ENCODE data around the gene RASAL2.
"Not testable (repeated sequence)": the region's sequence is repeated elsewhere in the genome, so short reads cannot be mapped to it uniquely, and the experiment has no call there.

The RASAL2 gene

DNA sequence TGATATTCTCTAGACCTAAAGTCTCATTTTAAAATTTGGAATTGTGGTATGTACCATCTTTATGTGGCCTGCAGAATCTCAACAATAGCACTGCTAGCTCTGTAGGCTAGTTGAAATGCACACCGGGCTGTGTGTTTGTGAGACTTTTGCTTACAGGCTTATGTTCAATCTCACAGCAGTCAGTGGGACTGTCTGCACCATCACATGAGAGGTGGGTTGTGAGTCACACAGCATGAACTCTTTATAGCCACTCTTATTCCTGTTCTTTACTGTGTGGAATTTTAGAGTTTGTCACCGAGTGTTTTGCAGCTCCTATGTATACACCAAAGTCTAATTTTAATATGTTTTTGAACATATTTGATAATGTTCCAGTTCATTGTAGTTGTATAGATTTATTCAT, 74.6 kb downstream of the RASAL2 start:
- no peak for DNase-seq

DNA sequence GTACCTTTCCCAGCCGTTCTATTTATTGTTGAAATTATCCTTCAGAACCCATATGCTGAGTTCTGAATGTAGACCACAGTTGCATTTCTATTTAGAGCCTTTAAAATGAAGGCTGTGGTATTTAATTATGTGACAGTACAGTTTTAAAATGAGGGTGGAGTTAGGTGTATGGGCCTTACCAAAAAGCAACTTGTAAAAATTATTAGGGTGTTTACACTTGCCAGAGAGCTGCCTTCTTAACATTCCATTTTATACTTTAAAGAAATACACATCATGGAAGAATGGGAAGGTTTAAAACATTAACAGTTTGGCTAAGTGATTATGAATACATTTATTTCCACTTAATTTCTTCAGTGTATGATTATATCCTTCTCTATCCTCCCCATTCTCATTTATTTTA, 75.7 kb downstream of the RASAL2 start:
- DNase-seq: no peak

DNA sequence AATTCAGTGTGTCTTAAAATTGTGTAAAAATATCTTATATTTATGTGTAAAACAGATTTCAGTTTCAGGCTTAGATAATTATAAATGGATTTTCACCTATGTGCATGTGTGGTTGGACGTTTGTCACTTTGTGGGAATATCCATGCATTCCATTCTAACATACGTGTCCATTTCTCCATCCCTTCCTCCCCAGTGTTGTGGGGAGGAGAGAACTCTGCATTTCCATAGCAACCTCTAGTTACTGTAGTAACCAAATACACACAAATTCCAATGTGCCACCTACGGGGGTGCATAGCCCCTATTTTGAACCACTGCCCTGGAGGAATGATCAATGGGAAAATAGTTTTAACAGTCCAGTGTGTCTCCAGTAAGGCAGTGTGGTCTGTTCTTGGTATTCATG, 79.0 kb downstream of the RASAL2 start:
- DNase-seq: no peak

DNA sequence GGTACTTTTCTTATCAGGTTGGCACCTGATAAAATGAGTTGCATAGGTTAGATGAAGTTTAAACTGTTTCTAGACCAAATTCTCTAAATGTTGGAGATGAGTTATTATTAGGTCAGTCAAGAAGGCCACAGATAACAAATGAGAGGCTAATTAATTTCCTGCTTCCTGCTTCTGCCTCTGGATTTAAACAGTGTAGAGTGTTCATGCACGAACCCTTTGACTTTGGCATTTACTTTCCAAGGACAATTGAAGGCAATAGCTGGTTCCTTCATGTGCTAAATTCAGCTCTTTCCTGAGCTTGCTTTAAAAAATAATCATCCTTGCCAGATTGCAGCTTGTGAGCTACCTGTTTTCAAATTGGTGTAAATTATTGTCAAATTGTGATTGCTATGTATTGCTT, 80.6 kb downstream of the RASAL2 start:
- DNase-seq: no peak

DNA sequence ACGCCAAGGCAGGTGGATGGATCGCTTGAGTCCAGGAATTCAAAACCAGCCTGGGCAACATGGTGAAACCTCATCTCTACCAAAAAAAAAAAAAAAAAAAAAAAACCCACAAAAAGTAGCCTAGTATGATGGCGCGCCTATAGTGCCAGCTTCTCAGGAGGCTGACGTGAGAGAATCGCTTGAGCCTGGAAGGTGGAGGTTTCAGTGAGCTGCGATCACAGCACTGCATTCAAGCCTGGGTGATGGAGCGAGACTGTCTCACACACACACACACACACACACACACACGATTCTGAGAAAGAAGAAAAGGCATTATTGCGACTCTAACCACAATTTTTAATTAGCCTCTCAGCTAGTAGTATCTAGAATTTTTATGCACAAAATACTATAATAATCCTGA, 86.5 kb downstream of the RASAL2 start:
- DNase-seq: no peak

DNA sequence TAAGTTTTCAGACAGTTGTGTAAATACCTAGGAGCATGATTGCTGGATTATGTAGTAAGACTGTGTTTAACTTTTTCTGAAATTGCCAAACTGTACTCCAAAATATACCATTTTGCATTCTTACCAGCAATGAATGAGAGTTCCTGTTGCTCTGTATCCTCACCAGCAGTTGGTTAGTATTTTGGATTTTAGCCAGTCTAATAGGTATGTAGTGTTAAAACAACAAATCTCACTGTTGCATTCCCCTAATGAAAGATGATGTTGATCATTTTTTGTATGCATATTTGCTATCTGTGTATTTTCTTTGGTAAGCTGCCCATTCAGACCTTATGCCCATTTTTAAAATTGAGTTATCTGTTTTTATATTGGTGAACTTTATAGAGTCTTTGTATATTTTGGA, 89.9 kb downstream of the RASAL2 start:
- no peak for DNase-seq

DNA sequence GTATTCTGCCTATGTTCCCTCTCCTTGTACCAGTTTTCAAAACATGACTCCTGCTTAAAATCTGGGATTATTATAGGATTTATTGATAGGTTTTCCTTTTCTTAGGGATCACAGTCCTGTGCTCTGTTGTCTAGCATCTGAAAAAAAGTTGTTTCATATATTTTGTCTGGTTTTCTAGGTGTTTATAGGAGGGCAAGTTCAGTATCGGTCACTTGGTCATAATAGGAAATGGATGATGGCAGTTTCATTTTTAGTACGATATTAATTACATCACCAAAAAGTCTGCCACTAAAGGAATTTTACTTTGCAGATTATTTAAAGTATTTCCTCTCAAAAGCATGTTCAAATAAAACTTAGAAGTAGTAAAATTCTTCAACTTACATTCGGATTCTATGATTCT, 94.4 kb downstream of the RASAL2 start:
- no peak for DNase-seq

DNA sequence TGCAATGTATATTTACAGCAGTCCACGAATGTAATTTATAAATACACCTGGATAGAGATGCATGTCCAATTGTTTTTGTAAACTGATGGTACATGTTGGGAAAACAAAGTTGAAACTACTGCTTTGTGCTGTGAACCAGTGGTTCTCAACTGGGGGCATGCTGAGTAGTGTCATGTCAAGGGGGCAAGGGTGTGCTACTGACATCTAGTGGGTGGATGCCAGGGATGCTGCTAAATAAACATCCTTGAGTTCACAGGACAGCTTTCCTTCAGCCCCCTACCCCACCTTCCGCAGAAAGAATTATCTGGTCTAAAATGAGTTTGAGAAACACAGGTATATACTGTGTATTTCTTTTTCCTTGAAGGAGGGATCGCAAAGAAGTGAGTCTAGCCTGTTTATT, 95.9 kb downstream of the RASAL2 start:
- no peak for DNase-seq

DNA sequence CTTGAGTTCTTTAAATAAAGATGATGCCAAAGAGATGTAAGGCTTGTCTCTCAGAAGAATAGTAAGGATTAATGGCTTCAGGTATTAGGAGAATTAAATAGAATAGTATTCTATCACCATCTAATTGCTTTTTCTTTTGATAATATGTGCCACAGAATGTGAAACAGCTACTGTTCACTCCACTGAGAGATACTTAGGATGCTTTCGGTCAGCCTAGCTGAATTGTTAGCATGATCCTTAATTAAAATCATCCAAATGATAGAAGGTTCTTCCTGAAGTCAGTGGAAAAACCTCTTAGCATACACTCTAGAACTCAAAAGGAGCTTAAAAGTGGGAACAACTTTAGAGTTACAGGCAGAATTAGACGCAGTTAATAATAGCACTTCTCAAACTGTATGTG, 97.0 kb downstream of the RASAL2 start:
- no peak for DNase-seq

DNA sequence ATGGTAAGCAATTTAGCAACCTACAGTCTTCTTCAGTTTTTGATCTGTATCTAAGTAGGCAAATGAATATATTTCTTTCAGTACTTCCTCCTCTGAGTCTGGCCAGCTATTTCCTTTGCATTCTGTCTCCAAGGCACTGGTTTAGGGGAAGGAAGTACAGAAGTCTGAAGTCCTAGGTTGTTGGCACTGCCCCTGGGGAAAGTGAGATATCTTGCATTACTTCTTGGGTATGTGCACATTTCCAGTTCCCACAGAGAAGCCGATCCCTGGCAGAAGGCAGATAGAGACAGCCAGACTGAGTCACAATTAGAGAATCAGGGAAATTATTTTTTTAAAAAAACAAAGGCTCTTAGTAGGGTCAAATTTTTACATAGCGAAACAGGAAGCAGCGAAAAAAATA, 98.8 kb downstream of the RASAL2 start:
- no peak for DNase-seq

DNA sequence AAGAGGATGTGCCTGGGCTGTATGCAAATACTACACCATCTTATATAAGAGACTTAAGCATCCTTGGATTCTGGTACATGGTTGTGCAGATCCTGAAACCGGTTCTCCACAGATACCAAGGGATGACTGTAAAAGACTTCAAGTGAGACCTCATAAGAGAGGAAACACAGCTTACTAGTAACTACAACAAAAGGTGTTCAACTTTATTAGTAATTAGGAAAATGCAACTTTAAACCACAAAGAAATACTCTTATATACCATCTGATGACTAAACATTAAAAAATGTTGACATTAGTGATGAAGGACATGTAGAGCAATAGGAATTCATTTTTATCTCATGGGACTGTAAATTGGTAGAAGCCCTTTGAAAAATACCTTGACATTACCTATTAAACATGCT, 102.7 kb downstream of the RASAL2 start:
- no peak for DNase-seq

DNA sequence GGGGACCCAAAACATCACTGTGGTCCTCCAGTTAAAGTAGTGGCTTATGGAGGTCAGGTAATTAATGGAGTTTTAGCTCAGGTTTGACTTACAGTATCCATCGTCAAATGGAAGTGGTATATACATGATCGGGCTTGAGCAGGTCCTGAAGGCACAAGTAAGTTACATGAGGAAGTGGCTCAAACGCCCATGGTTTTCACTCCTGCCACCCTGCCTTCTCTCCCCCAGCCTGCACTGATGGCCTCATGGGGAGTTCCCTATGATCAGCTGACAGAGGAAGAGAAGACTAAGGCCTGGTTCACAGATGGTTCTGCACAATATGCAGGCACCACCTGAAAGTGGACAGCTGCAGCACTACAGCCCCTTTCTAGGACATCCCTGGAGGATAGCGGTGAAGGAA, 108.2 kb downstream of the RASAL2 start:
- not testable (repeated sequence) for DNase-seq

DNA sequence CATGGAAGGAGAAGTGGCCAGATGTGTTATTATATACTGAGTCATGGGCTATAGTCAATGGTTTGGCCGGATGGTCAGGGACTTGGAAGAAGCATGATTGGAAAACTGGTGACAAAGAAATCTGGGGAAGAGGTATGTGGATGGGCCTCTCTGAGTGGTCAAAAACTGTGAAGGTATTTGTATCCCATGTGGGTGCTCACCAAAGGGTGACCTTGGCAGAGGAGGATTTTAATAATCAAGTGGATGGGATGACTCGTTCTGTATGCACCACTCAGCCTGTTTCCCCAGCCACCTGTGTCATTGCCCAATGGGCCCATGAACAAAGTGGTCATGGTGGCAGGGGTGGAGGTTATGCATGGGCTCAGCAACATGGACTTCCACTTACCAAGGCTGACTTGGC, 108.6 kb downstream of the RASAL2 start:
- DNase-seq: not testable (repeated sequence)

DNA sequence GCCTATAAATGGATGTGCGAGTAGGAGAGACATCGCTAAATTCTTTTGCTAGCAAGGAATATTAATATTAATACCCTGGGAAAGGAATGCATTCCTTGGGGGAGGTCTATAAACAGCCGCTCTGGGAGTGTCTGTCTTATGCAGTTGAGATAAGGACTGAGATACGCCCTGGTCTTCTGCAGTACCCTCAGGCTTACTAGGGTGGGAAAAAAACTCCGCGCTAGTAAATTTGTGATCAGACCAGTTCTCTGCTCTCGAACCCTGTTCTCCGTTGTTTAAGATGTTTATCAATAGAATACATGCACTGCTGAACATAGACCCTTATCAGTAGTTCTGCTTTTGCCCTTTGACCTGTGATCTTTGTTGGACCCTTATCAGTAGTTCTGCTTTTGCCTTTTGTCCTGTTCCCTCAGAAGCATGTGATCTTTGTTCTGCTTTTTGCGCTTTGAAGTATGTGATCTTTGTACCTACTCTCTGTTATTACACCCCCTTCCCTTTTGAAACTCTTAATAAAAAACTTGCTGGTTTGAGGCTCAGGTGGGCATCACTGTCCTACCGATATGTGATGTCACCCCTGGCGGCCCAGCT, 114.5 kb downstream of the RASAL2 start:
- not testable (repeated sequence) for DNase-seq

DNA sequence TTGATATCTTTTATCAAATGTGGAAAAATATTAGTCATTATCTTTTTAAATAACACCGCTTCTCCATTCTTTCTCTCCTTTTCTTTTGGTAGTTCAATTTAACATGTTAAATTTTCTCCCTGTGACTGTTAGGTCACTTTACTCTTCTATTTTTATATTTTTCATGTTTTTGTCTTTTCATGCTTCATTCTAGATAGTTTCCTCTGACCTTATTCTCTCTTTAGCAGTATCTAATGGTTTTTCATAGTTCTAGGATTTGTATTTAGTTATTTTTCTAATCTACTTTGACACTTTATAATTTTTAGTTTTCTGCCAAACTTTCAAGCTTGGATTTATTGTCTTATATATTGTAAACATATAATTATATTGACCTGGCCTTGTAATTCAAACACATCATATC, 116.0 kb downstream of the RASAL2 start:
- DNase-seq: no peak

DNA sequence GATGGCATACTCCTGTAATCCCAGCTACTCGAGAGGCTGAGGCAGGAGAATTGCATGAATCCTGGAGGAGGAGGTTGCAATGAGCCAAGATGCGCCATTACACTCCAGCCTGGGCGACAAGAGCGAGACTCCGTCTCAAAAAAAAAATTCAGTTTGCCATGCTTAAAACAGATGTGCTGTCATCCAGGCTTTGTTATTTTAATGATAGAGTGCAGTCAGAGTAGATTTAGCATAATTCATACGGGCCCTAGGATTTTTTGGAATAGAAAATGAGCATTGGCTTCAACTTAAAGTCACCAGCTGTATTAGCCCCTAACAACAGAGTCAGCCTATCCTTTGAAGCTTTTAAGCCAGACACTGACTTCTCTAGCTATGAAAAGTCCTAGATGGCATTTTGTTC, 124.6 kb downstream of the RASAL2 start:
- no peak for DNase-seq

DNA sequence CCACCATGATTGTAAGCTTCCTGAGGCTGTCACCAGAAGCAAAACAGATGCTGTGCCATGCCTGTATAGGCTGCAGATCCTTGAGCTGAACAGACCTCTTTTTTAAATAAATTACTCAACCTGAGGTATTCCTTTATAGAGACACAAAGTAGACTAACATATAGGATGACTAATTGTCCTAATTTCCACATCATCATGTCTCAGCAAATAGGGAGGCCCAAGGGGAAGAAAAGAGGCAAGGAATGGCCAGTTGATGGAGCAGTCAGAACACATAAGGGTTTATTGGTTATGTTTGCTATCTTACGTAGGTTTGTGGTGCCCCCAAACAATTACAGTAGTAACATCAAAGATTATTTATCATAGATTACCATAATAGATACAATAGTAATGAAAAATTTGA, 126.2 kb downstream of the RASAL2 start:
- no peak for DNase-seq

DNA sequence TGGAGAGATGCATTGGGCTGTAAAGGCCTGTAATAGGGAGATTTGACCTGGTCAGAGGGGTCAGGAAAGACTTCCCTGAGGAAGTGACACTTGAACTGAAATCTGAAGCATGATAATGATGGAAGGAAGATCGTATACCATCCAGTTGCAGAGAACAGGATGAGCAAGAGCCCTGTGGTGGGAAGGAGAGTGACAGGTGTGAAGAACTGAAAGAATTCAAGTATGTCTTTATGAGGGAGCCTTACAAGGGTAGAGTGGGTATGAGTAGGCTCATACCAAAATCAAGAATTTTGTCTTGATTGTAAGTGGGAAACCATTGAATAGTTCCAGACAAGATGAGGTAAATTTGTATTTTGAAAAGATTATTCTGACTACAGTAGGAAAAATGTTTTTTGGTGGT, 129.4 kb downstream of the RASAL2 start:
- no peak for DNase-seq

DNA sequence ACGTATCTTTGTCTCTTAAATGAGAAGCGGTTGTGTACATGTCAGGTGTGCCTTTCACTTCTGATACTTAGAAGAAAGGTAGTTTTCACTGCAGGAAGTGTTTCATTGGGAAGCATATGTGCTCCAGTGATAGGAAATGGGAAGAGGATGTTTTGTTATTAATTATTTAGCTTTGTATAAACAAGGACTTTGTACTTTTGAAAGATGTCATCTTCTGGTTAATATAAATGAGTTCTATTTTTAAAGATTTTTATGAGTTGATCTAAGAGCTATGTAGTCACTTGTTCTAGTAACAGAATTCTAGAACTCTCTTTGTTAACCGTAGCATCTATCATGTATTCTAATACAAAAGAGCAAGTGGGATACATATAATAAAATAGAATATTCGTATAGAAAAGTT, 130.5 kb downstream of the RASAL2 start:
- no peak for DNase-seq

DNA sequence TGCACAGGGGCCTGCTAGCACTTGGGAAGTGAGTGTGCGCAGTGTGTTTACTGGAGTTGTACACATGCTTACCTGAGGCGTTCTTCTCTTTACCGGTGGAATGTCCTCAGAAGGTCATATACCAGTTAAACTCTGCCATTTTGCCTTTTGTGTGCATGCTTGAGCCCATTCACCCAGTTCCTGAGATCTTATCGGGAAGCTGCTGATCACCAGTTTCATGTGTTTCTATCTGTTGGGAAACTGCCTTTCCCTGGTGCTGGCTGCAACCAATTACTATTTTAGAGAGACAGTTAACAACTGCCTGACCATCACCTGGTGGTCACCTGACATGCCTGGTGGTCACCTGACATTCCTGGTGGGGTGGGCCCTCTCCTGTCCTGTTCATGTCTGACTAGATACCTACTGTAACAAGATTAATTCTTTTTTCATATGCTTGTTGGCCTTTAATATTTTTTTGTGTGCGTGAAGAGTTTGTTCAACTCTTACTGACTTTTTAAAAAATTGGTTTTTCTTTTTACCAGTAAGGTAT, 137.0 kb downstream of the RASAL2 start:
- no peak for DNase-seq

DNA sequence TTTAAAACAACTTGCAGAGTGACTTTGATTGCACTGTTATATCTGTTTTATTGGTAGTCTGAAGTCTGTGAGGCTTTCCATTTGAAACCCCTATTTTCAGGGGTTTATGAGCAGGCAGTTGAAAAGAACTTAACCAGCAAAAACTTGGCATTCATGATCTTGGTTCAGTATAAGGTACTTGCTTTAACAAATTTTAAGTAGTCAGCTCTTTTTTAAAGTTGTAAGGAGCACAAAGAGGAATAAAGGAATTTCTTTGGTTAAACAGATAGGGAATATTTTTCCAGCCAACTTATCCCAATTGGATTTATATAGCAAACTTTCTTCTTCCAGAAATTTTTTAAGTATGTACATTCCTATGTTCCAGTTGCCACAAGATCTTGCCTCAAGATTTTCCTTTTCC, 138.2 kb downstream of the RASAL2 start:
- DNase-seq: no peak

DNA sequence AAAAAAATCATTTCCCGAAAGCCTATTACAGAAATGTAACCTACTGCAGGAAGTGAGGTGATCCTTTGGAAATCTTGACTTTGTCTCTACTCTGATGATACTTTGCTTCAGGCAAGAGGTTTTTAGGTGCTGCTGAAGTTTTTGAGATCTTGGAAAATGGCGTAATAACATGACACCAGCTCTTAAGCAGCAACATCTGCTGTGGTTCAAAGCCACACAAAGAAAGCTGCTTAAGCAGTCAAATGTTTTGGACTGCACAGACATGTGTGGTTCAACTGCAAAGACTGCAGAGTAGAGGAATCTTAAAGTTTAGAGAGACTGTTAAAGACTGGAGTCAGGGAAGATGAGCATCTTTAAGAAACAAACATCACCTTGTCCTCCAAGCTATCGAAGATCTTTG, 139.0 kb downstream of the RASAL2 start:
- DNase-seq: no peak

DNA sequence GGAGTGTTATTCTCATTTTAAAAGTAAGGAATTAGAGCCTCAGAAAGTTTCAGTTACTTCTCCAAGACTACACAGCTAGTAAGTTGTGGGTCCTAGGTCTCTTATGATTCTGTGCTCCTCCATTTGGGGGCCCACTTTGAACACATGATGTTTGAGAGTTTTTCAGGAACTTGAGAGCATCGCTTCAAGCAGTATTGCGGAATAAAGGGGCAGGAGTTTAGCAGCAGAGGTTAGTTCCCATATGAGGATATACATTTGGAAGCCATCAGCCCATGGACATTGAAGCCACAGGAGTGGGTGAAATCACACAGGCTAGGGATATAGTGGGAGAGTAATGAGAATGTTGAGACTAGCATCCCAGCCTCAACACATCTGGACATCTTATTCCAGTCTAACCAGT, 143.2 kb downstream of the RASAL2 start:
- DNase-seq: no peak

DNA sequence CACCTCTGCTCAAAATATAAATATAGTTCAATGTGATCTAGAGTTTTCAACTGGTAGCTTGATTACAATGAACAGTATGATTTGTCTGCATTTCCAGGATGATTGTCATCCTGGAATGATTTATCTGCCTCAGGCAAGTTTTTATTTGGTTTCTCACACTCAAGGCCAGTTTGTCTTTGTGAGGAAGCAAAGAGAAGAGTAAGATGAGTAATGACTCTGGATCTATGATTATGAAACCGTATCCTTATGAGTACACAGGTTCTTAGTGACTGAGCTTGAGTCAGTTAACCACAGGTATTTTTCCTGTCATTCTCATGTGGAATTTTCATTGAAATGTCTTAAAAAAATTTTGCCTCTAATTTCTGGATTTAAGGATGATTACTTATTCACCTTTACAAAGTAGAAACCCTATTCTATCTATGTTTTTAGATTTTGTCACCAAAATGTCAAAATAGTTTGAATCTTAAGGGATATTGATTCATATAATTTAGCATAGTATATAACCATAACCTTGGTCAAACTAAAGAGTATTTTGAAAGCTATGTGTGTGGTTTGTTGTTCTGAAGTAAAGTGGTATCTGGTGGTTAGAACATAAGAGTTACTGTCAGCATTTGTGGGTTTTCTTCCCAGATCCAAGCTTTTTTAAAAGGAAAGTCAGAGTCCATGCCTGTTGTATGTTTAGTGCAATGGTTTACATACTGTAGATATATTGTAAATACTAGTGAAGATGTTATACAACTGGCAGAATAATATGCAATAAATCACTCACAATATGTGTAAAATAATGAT, 145.0 kb downstream of the RASAL2 start:
- no peak for DNase-seq

DNA sequence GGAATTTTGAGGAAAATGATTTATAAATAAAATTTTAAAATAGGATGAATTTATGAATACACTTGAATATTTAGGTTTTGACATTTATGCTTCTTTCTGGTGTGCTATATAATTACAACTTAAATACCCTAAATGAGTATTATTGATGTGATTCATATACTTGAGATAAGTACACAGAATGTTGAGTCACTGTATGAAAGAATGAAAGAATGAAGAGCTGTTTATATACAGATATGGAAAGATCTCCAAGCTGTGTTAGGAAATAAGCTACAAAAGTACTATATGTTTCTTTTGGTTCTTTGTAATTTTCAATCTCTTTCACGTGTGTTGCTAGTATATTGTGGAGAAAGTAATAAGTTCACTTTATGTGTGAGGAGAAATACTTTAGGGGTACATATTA, 147.2 kb downstream of the RASAL2 start:
- no peak for DNase-seq
